ENCODE results near the gene STK32B. TPM values are rescaled to one million over a fixed set of nuclear protein-coding genes. Genes with fewer than 3 reads are reported as not detected.
A peak's percentile ranks its signal among the peaks of the same experiment; 100 is the strongest.

STK32B gene
- total and polyA plus RNA-seq, 2 of the 4 experiments (the other 2 are of a cell fraction): 5.5 to 6.3 TPM

- Histone ChIP-seq H4K20me1 (ENCODE audit: insufficient read depth, low read length) (0 out of 2 replicates have a peak, but pooled peaks cover 3% of the 10 kb centered on the region), H3K56ac (ENCODE audit: extremely low read depth, insufficient read depth, low read length) (no peak overlapping the region), H3K9ac (ENCODE audit: low read depth, low read length) (no peak overlapping the region), H3K79me1 (ENCODE audit: low read depth in 1 of 2, low read length in 2 of 2) (peaks cover 0 to 36% of the 10 kb centered on the region in 2 experiments; a peak in 3 of 4 replicates), H3K9me3 (ENCODE audit: control insufficient read depth, insufficient read depth, low read length) (no peaks in the 10 kb centered on the region), H2BK15ac (ENCODE audit: low read depth, low read length) (0 out of 3 replicates have a peak overlapping the region, but pooled peaks have one; percentile 34), H4K91ac (ENCODE audit: insufficient read depth, low read depth, low read length) (no peak overlapping the region), H3K36me3 (ENCODE audit: control insufficient read depth, insufficient read depth, low read length) (no peaks in the 10 kb centered on the region), H3K9me1 (ENCODE audit: insufficient read depth, low read length) (peaks cover 9% of the 10 kb centered on the region), H2BK120ac (ENCODE audit: low read depth, low read length) (no peak overlapping the region), H3K14ac (replicated peaks; ENCODE audit: low read depth, low read length) (no peak overlapping the region), H3K4me1 (ENCODE audit: control insufficient read depth, insufficient read depth, low read length) (peaks cover 8% of the 10 kb centered on the region), H3K23ac (ENCODE audit: low read depth, low read length) (no peak overlapping the region), H4K8ac (ENCODE audit: low read depth in 2 of 2, low read length in 2 of 2) (no peak overlapping the region), H3K27ac (ENCODE audit: insufficient read depth, low read length) (no peak overlapping the region), H2BK20ac (ENCODE audit: low read depth, low read length) (peak overlapping the region; percentile 39; the same call in 1 of the 2 replicates), H3K4me2 (ENCODE audit: low read depth, low read length) (no peak overlapping the region), H3K4ac (ENCODE audit: low read depth, low read length) (no peak overlapping the region), H2AK5ac (ENCODE audit: low read depth, low read length) (no peak overlapping the region; the same call in 1 of the 2 replicates), H2AFZ (replicated peaks; ENCODE audit: low read length, poor library complexity) (no peak overlapping the region), H3K4me3 (ENCODE audit: insufficient read depth, low read depth, low read length) (no peak overlapping the region), H4K5ac (ENCODE audit: low read depth, low read length) (no peak overlapping the region), H3K18ac (ENCODE audit: low read depth, low read length) (no peak overlapping the region), H2BK5ac (ENCODE audit: low read depth, low read length, poor library complexity, severe bottlenecking) (no peak overlapping the region), H2AK9ac (replicated peaks; ENCODE audit: low read depth, low read length, poor library complexity) (no peak overlapping the region), H3K27me3 (ENCODE audit: control insufficient read depth, insufficient read depth, low read length) (no peaks in the 10 kb centered on the region)
- no peak for TF ChIP-seq CEBPB (IDR thresholded peaks at IDR 0.05; ENCODE audit: low read depth, low read length)
- no peak for TF ChIP-seq CHD1 (IDR thresholded peaks at IDR 0.05; ENCODE audit: low read depth, low read length)
- no peak for TF ChIP-seq CTCF (conservative IDR thresholded peaks at IDR 0.05; ENCODE audit: low read depth, low read length)
- TF ChIP-seq BHLHE40 (IDR thresholded peaks at IDR 0.05; ENCODE audit: low read depth, low read length): no peak
- no peak for TF ChIP-seq POLR2A (IDR thresholded peaks at IDR 0.05; ENCODE audit: low read depth, low read length)
- TF ChIP-seq RAD21 (IDR thresholded peaks at IDR 0.05; ENCODE audit: low read length): no peak
- TF ChIP-seq FOS (IDR thresholded peaks at IDR 0.05; ENCODE audit: low read depth, low read length): no peak
- no peak for TF ChIP-seq RCOR1 (IDR thresholded peaks at IDR 0.05; ENCODE audit: insufficient replicate concordance, low read length)
- TF ChIP-seq NFE2L2 (IDR thresholded peaks at IDR 0.05; ENCODE audit: low read depth, low read length): no peak
- TF ChIP-seq USF2 (IDR thresholded peaks at IDR 0.05; ENCODE audit: low read depth, low read length): no peak
- no peak for TF ChIP-seq MAZ (IDR thresholded peaks at IDR 0.05; ENCODE audit: borderline replicate concordance, low read depth, low read length)
- TF ChIP-seq ELK1 (IDR thresholded peaks at IDR 0.05; ENCODE audit: borderline replicate concordance, low read depth, low read length): no peak
- no peak for TF ChIP-seq MXI1 (IDR thresholded peaks at IDR 0.05; ENCODE audit: borderline replicate concordance, low read depth, low read length)
- POLR2A ChIA-PET (ENCODE audit: unreplicated experiment): no interaction called here
- CTCF ChIA-PET: no interaction called here
- intact Hi-C loops (cut with micrococcal nuclease): no loop called here
- 75 to 100% methylated on average over 1 of the region's 1 CpG for WGBS, 2 experiments (ENCODE audit: extremely low coverage in 2 of 2, insufficient read length in 1 of 2)
- BruUV-seq (replicated peaks): no TSS peak
- dilution Hi-C loops (cut with HindIII; ENCODE audit: low sequenced_read_pairs, unreplicated experiment): no loop called here
- ATAC-seq (ENCODE audit: low read depth) (no peak), DNase-seq (no peak)
- in situ Hi-C loops (cut with MboI; ENCODE audit: low sequenced_read_pairs): no loop called here
These were observed 70.8 kb downstream of the STK32B start for GRCh38 chr4:5122114-5122513.
